Thoracic aorta (tissue), 2 donors: ENCODE data around the gene ARMC9. TPM values are rescaled to one million over a fixed set of nuclear protein-coding genes. Genes with fewer than 3 reads are reported as not detected.

Source experiments
- ATAC-seq: fragments of 150-250 bp; one replicate; pipeline ENCODE4 v1.8.0; 2017; ENCODE audit warnings: low read depth; ENCODE audit not compliant: insufficient number of reproducible peaks, low FRiP score
- DNase-seq: peaks from one replicate; pipeline ENCODE4 v3.0.0-alpha.2; 2020; ENCODE audit warnings: low spot score
- H3K27ac ChIP-seq, 2 donors: fragments of 200-600 bp; sonication (generic); 1 replicate in 1 of 2; 2 replicates in 1 of 2; pipeline ENCODE4 v1.5.1; 2016; ENCODE audit warnings: mild to moderate bottlenecking in 2 of 2, moderate library complexity in 2 of 2
- H3K27me3 ChIP-seq: fragments of 200-600 bp; sonication (generic); replicated peaks from 2 replicates; pipeline ENCODE4 v1.6.0; 2016; ENCODE audit warnings: mild to moderate bottlenecking; ENCODE audit not compliant: insufficient read depth
- H3K36me3 ChIP-seq: fragments of 200-600 bp; sonication (generic); one replicate; pipeline ENCODE4 v1.5.1; 2016
- H3K4me1 ChIP-seq, 2 donors: fragments of 200-600 bp; sonication (generic); 1 replicate in 1 of 2; 2 replicates in 1 of 2; pipeline versions ENCODE4 v1.5.1 to v1.6.0; 2016; ENCODE audit warnings: low read depth in 2 of 2, mild to moderate bottlenecking in 1 of 2; ENCODE audit not compliant: control insufficient read depth in 1 of 2
- H3K4me3 ChIP-seq: fragments of 200-600 bp; sonication (generic); 2 replicates; pipeline ENCODE4 v1.5.1; 2016; ENCODE audit warnings: mild to moderate bottlenecking
- H3K9me3 ChIP-seq: fragments of 200-600 bp; sonication (generic); 2 replicates; pipeline ENCODE4 v1.5.1; 2016
- total RNA-seq, 2 donors: library from RNA; depleted of rRNA; stranded (reverse); fragments of >200 nt; gene quantifications; one replicate each; pipeline versions ENCODE4 v1.1.0 to v1.2.3, GENCODE V29; 2016
- TF ChIP-seq, protein P1 (sequence below): fragments of 200-600 bp; sonication (generic); IDR thresholded peaks from one replicate; pipeline ENCODE4 v1.5.1; 2019; ENCODE audit warnings: antibody characterized with exemption

ARMC9 gene
- total RNA-seq, 2 donors from 2014 or later, result 68.5 to 103 TPM

- H3K9me3 ChIP-seq, result no peaks in the 10 kb centered on the region
- H3K4me1 ChIP-seq, result peaks cover 59 to 69% of the 10 kb centered on the region in 2 donors
- H3K4me3 ChIP-seq, result no peak overlapping the region
- DNase-seq (no peak), ATAC-seq (no peak)
- TF ChIP-seq, protein P1, sequence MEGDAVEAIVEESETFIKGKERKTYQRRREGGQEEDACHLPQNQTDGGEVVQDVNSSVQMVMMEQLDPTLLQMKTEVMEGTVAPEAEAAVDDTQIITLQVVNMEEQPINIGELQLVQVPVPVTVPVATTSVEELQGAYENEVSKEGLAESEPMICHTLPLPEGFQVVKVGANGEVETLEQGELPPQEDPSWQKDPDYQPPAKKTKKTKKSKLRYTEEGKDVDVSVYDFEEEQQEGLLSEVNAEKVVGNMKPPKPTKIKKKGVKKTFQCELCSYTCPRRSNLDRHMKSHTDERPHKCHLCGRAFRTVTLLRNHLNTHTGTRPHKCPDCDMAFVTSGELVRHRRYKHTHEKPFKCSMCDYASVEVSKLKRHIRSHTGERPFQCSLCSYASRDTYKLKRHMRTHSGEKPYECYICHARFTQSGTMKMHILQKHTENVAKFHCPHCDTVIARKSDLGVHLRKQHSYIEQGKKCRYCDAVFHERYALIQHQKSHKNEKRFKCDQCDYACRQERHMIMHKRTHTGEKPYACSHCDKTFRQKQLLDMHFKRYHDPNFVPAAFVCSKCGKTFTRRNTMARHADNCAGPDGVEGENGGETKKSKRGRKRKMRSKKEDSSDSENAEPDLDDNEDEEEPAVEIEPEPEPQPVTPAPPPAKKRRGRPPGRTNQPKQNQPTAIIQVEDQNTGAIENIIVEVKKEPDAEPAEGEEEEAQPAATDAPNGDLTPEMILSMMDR, result no peak
- H3K36me3 ChIP-seq, result no peaks in the 10 kb centered on the region
- no peaks in the 10 kb centered on the region for H3K27me3 ChIP-seq
- peak overlapping the region; percentile 34 to 89 for H3K27ac ChIP-seq
Observed at GRCh38 chr2:231183851-231184250, 14.6 kb upstream of the ARMC9 start.

DNA sequence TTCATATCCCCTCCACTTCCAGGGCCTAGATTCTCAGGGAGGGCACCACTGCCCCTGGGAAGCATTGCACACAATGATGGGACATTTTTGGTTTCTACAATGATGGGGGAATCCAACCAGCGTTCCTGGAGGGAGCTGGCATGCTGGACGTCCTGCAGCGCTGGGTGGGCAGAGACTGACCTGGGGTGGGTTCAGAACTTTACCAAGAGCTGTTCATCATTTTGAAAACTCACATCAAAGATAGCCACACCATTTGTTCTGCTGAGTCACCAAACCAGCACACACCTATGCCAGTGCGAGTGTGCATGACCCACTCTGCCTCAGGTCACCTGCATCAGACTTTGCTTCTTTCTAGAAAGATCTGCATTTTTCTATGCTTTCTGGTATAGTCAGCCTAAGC is 14.1 kb upstream of the ARMC9 start:
- ATAC-seq (no peak), DNase-seq (no peak)
- TF ChIP-seq, protein P1, result no peak
- Histone ChIP-seq H3K4me1 (peaks cover 59 to 74% of the 10 kb centered on the region in 2 donors), H3K36me3 (no peaks in the 10 kb centered on the region), H3K27ac (peak overlapping the region; percentile 34 to 89), H3K9me3 (no peaks in the 10 kb centered on the region), H3K4me3 (no peak overlapping the region), H3K27me3 (no peaks in the 10 kb centered on the region)

DNA sequence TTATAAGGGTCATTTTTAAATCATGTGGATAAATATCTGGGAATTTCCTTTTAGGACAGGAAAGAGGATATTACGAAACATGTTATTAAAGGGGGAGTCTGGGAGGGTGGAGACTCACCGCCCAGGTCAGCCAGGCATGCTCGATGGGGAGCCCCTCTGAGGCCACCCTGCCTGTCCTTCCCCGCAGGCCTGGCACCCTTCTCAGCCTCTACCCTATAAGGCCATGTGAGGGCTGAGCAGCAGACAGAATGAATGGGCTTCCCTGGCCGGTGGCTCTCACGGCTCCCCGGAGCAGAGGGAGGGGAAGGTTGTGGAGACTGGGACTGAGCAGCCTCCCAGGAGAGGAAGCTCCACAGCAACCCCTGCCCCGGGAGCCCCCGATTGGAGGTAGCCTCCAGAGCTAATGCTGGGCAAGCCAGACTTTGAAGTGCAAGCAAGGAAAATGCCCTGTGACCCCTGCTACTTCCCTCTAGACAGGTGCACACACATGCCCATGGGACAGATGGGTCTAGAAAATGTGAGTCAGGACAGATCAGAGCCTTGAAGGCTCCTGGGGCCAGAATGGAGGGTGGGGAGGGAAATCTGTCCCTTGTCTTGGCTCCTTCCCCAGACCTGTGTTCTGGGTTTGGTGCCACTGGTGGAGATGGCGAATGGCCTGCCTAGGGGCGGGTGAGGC is 13.2 kb upstream of the ARMC9 start:
- TF ChIP-seq, protein P1, result no peak
- peak overlapping the region; percentile 99 to 100 for H3K27ac ChIP-seq
- H3K4me1 ChIP-seq, result peaks cover 53 to 77% of the 10 kb centered on the region in 2 donors
- H3K9me3 ChIP-seq, result no peaks in the 10 kb centered on the region
- H3K27me3 ChIP-seq, result no peaks in the 10 kb centered on the region
- no peaks in the 10 kb centered on the region for H3K36me3 ChIP-seq
- no peak for DNase-seq
- H3K4me3 ChIP-seq, result no peak overlapping the region
- no peak for ATAC-seq

DNA sequence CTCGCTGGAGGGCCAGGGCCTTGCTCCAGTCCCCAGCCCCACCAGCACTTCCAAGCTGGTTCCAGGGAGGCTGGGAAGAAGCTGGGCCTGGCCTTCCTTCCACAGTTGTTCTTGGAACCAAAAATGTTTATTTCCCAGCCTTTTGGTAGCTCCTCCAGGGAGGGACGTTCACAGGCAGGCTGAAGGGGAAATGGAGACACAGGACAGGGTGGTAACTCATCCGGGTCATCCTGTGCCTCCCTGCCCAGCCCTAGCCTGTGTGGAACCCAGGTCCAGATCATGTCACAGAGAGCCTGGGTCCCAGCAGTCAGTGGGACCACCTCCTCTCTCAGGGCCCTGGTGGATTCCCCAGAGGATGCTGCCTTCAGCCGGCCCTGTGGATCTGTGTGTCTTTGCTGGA is 12.5 kb upstream of the ARMC9 start:
- peaks cover 52 to 83% of the 10 kb centered on the region in 2 donors for H3K4me1 ChIP-seq
- TF ChIP-seq, protein P1, result no peak
- DNase-seq (no peak), ATAC-seq (no peak)
- H3K9me3 ChIP-seq, result no peaks in the 10 kb centered on the region
- H3K4me3 ChIP-seq, result no peak overlapping the region
- H3K27ac ChIP-seq, result peak overlapping the region; percentile 99 to 100
- no peaks in the 10 kb centered on the region for H3K27me3 ChIP-seq
- no peaks in the 10 kb centered on the region for H3K36me3 ChIP-seq

GRCh38 chr2:231186325-231186724 is 12.1 kb upstream of the ARMC9 start:
- ATAC-seq, result no peak
- Histone ChIP-seq H3K36me3 (no peaks in the 10 kb centered on the region), H3K4me3 (no peak overlapping the region), H3K4me1 (peaks cover 52 to 85% of the 10 kb centered on the region in 2 donors), H3K9me3 (no peaks in the 10 kb centered on the region), H3K27me3 (no peaks in the 10 kb centered on the region), H3K27ac (peak overlapping the region; percentile 99 to 100)
- no peak for DNase-seq
- TF ChIP-seq, protein P1, result no peak
